OCI-LY1 (cell line): ENCODE measurements around the gene PTTG2.

Experiments used
- CTCF ChIP-seq: fragments of 200-600 bp; sonication (generic), shearing (Covaris generic); IDR thresholded peaks from 2 replicates; pipeline ENCODE4 v1.5.1; 2017; ENCODE audit warnings: mild to moderate bottlenecking, antibody characterized with exemption, low read length, moderate library complexity, mixed read lengths
- EZH2 ChIP-seq: fragments of 200-600 bp; sonication (generic), shearing (Covaris generic); IDR thresholded peaks from 2 replicates; pipeline ENCODE4 v1.8.0; 2017; ENCODE audit warnings: borderline replicate concordance, mixed run types, mild to moderate bottlenecking, antibody characterized with exemption, low read length, moderate library complexity, mixed read lengths

DNA sequence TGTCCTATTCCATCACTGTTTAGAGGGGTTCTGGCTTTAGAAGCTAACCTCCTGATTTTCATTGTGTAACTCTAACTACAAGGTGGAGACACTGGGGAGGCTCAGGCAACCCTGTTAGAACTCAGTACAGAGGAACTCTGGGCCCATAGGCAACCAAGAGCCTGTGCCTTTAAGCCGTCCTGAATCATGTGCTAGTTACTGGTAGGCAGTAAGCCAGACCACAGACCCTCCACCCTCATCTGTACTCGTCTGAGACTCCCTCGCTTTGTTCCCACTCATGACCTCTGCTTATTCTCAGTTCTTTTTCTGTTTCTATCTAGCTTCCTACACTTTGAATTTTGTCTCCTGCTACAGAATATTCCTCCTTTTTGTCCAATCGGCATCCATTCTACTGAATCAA is 37.9 kb upstream of the PTTG2 start:
- no peak for TF ChIP-seq CTCF
- no peak for TF ChIP-seq EZH2
